Ovary (tissue), 9 donors: ENCODE measurements around the gene ZNF768. TPM values are rescaled to one million over a fixed set of nuclear protein-coding genes. Genes with fewer than 3 reads are reported as not detected.

Experiments
- DNase-seq, 5 donors: peaks; one replicate each; pipeline ENCODE4 v3.0.0-alpha.2; 2019 to 2020
- H3K27ac ChIP-seq, 2 donors: fragments of 200-600 bp; one replicate each; pipeline versions ENCODE4 v1.5.1 to v1.8.0; 2019 to 2022
- H3K27me3 ChIP-seq: fragments of 200-600 bp; one replicate; pipeline ENCODE4 v1.8.0; 2022
- H3K36me3 ChIP-seq: fragments of 200-600 bp; sonication (generic); one replicate; pipeline ENCODE4 v1.5.1; 2019
- H3K4me1 ChIP-seq: one replicate; pipeline ENCODE4 v1.8.1; 2013; ENCODE audit warnings: mild to moderate bottlenecking, moderate library complexity; ENCODE audit not compliant: insufficient read depth
- H3K4me3 ChIP-seq: fragments of 200-600 bp; sonication (generic); one replicate; pipeline ENCODE4 v1.5.1; 2017
- H3K9me3 ChIP-seq, 2 donors: fragments of 200-600 bp in 1 of 2; sonication (generic) in 1 of 2; one replicate each; pipeline versions ENCODE4 v1.5.1 to v1.8.1; 2013 to 2019; ENCODE audit warnings: mild to moderate bottlenecking in 1 of 2, moderate library complexity in 1 of 2
- CTCF ChIP-seq, 3 donors: fragments of 450-650 bp in 2 of 3; fragments of 200-600 bp in 1 of 3; IDR thresholded peaks; one replicate each; pipeline versions ENCODE4 v1.5.1 to v1.8.0; 2016 to 2022; ENCODE audit warnings: antibody characterized with exemption in 3 of 3, mild to moderate bottlenecking in 1 of 3
- EP300 ChIP-seq: sonication (generic); formaldehyde crosslinking; IDR thresholded peaks from one replicate; pipeline ENCODE4 v1.6.1; 2017; ENCODE audit warnings: antibody characterized with exemption
- POLR2A ChIP-seq: fragments of 450-650 bp; IDR thresholded peaks from one replicate; pipeline ENCODE4 v1.6.1; 2017; ENCODE audit warnings: antibody characterized with exemption, mild to moderate bottlenecking, moderate library complexity
- WGBS, 3 donors: extraction: QIAGEN DNeasy Blood & Tissue Kit in 1 of 3; methylation state at CpG; one replicate each; pipeline versions ENCODE4 v1.1.5 to v1.1.7; 2013 to 2017; 5-methylcytosine and 5-hydroxymethylcytosine counted together
- intact Hi-C, 4 donors: fragments of 100-400 bp; cut with DNase I; formaldehyde crosslinking; loops; one replicate each; pipeline versions ENCODE4 v1.11.0 to v1.15.1; 2022 to 2023
- polyA plus RNA-seq, 2 donors: library from polyadenylated mRNA; stranded (reverse); fragments of 200-250 nt in 1 of 2; fragments of 350-450 nt in 1 of 2; fragmentation: Illumina TruSeq in 1 of 2; extraction: RNeasy Lipid Tissue Mini Kit (QIAGEN cat#74804) in 1 of 2; gene quantifications; one replicate each; pipeline ENCODE4 v1.2.3, GENCODE V29; 2013 to 2014
- total RNA-seq, 7 donors: library from RNA; depleted of rRNA in 2 of 7; stranded (reverse); fragments of >200 nt in 2 of 7; fragmentation: NEBNext Ultra II Directional in 3 of 7; extraction: Animal tissue kit (Norgen Biotek cat#: 25700) in 3 of 7; gene quantifications; one replicate each; pipeline versions ENCODE4 v1.1.0 to v1.2.4, GENCODE V29; 2016 to 2023
- donor health status: DM: no; HTN: no; CAD: no; lungs with moderate emphysema.
- donor health status: DM: no; HTN: no; CAD: no.
- donor health status: Bipolar disorder and iron deficiency.
- donor health status: DM: yes; HTN: yes; CAD: no.
- donor health status: DM: no; HTN: no; CAD: no.
- donor health status: DM: yes; HTN: yes; CAD: no.

The ZNF768 gene
- total and polyA plus RNA-seq, 9 donors: 12.4 to 43.2 (median 38.6) TPM

DNA sequence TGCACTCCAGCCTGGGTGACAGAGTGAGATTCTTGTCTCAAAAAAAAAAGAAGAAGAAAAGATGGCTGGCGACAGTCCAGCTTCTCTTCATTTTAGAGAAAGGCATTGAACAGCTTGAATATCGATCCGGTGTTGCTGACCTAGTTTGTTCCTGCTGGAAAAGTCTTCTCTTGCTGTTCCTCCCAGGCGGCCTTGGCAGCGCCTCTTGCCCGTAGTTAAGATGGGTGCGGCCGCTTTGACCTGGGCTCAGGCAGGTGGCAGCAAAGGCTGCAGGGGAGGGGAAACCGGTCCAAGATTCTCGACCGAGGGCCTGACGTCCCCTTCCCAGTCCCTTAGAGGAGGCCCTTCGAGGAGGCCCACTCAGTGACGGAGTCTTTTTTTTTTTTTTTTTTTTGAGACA is 35.7 kb upstream of the ZNF768 start:
- no peaks in the 10 kb centered on the region for H3K9me3 ChIP-seq
- H3K27ac ChIP-seq: no peak overlapping the region
- peak in 3 of 5 donors; percentile 41 to 46 (median 44) for DNase-seq
- H3K27me3 ChIP-seq: no peaks in the 10 kb centered on the region
- TF ChIP-seq POLR2A (no peak), CTCF (IDR thresholded peaks at IDR 0.05) (no peak), EP300 (no peak)
- 93 to 95% (median 95%) methylated on average over 14 of the region's 14 CpGs for WGBS, 3 donors
- no peaks in the 10 kb centered on the region for H3K4me1 ChIP-seq
- intact Hi-C loops: no loop called here
- H3K36me3 ChIP-seq: no peaks in the 10 kb centered on the region
- H3K4me3 ChIP-seq: peak overlapping the region; percentile 49

DNA sequence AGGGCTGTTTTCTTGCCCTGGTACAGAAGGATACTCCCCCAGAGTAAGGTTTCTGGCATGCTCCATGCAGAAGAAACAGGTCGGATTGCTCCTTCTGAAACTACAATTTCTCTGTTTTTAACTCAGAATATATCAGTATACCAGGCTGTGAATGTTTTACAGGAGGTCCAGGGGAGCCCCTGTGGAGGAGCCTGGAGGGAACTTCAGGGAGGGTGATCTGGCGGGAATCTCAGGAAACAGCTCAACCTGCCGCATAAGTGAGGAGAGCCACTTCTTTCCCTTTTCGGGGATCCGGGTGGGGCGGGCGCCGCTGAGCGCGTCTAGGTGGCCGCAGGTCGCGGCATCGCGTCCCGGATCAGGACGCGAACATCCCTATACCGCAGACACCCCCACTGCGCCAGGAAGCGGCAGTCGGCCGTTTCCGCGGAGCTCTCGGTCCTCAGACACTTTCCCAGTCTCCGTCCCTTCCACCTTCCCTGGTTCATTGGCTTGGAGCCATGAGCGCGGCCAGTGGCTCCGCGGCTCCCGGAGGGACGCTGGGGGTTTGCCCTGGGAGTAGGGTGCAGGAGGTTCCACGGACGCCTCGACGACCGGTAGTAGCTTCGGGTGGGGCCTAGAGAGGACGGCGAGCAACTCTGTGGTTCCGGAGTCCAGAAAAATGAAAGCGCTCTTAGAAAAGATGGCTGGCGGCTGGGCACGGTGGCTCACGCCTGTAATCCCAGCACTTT is 34.9 kb upstream of the ZNF768 start:
- H3K9me3 ChIP-seq: no peaks in the 10 kb centered on the region
- peak; percentile 52 to 71 (median 62) for DNase-seq
- intact Hi-C loops: no loop called here
- H3K4me3 ChIP-seq: peak overlapping the region; percentile 49
- TF ChIP-seq CTCF (IDR thresholded peaks at IDR 0.05) (no peak), EP300 (no peak), POLR2A (no peak)
- H3K27ac ChIP-seq: peak overlapping the region; percentile 22 to 50
- H3K27me3 ChIP-seq: no peaks in the 10 kb centered on the region
- no peaks in the 10 kb centered on the region for H3K36me3 ChIP-seq
- H3K4me1 ChIP-seq: no peaks in the 10 kb centered on the region
- 8 to 21% (median 13%) methylated on average over 46 of the region's 46 CpGs for WGBS, 3 donors

GRCh38 chr16:30559690-30560089 is 33.3 kb upstream of the ZNF768 start:
- no peak for TF ChIP-seq EP300
- TF ChIP-seq CTCF (IDR thresholded peaks at IDR 0.05): no peak
- no peak for TF ChIP-seq POLR2A
- no peak for DNase-seq
- Histone ChIP-seq H3K27me3 (no peaks in the 10 kb centered on the region), H3K4me1 (no peaks in the 10 kb centered on the region), H3K4me3 (no peak overlapping the region), H3K36me3 (no peaks in the 10 kb centered on the region), H3K27ac (no peak overlapping the region), H3K9me3 (no peaks in the 10 kb centered on the region)
- intact Hi-C loops: loop anchor here in 1 of 4 donors (10.0 kb wide), 1 partner anchor 135 kb away; no protein-coding TSS in a partner anchor
- 95 to 98% (median 96%) methylated on average over 6 of the region's 6 CpGs for WGBS, 3 donors

GRCh38 chr16:30558789-30559377 is 32.5 kb upstream of the ZNF768 start:
- intact Hi-C loops: loop anchor here in 1 of 4 donors (10.0 kb wide), 1 partner anchor 134 kb away; no protein-coding TSS in a partner anchor
- H3K4me3 ChIP-seq: peak overlapping the region; percentile 13
- H3K27me3 ChIP-seq: no peaks in the 10 kb centered on the region
- peak overlapping the region in 1 of 2 donors; percentile 93 for H3K27ac ChIP-seq
- WGBS, 3 donors: 71 to 78% (median 72%) methylated on average over 21 of the region's 21 CpGs
- TF ChIP-seq CTCF (IDR thresholded peaks at IDR 0.05) (no peak), EP300 (no peak), POLR2A (no peak)
- H3K9me3 ChIP-seq: no peaks in the 10 kb centered on the region
- no peaks in the 10 kb centered on the region for H3K4me1 ChIP-seq
- DNase-seq: peak in 1 of 5 donors; percentile 56
- no peaks in the 10 kb centered on the region for H3K36me3 ChIP-seq
